DLD1 (cell line): ENCODE measurements around the gene SYT5.
"Not testable (repeated sequence)": the region's sequence is repeated elsewhere in the genome, so short reads cannot be mapped to it uniquely, and the experiment has no call there.

Experiments used
- in situ Hi-C: cut with HindIII; loops from 2 replicates; pipeline ENCODE4 v1.10.0; 2017; ENCODE audit warnings: low sequenced_read_pairs

The SYT5 gene

DNA sequence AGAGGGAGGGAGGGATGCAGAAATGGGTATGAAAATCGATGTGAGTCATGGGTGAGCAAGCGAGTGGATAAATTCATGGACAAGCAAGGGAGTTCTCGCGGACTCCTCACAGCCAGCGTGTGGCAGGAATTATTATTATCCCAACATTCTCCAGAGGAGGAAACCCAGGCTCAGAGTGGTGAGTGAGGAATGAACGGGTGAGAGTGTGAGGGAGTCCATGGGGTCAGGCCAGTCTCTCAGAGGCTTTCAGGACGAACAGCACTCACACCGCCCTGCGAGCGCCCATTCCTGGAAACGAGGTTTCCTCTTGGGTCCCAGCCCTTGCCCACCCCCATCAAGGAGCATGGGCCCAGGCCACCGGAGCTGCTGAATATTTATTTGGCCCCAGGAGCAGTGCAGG lies 7.3 kb downstream of the SYT5 start:
- in situ Hi-C loops: loop anchor here (10.0 kb wide), 2 partner anchors 122 to 452 kb away; partner anchors contain the start of gene ZNF784

GRCh38 chr19:55172318-55172717 lies 7.8 kb downstream of the SYT5 start:
- in situ Hi-C loops: loop anchor here (10.0 kb wide), 2 partner anchors 122 to 452 kb away; partner anchors contain the start of gene ZNF784

DNA sequence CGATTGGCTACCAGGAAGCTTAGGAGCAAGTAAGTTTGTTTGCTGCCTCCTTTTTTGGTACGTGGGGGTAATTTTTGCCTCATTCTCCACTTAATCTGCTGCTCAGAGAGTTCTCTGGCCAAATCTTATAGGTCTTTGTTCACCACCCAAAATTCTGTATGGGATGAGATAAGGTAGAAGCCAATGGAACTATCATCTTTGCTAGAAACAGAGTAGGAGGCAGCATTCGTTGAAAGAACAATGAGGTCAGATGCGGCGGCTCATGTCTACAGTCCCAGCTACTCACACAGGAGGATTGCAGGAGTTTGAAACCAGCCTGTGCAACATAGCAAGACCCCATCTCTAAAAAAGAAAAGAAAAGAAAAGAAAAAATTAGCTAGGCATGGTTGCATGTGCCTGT lies 8.6 kb downstream of the SYT5 start:
- in situ Hi-C loops: loop anchor here (10.0 kb wide), 2 partner anchors 123 to 453 kb away; partner anchors contain the start of gene ZNF784

DNA sequence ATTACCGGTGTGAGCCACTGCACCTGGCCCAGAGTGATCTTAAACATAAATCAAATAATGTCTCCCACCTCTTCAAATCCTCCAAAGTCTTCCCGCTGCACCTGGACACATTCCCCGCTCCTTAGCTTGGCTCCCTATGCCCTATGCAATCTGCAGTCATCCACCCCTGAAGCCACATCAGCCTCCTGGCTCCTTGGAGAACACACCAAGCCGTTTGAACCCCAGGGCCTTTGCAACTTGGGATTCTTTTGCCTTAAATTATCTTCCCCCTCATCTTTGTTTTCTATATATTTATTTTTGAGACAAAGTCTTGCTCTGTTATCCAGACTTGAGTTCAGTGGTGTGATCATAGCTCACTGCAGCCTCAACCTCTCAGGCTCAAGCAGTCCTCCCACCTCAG lies 11.0 kb downstream of the SYT5 start:
- in situ Hi-C loops: no loop called here

DNA sequence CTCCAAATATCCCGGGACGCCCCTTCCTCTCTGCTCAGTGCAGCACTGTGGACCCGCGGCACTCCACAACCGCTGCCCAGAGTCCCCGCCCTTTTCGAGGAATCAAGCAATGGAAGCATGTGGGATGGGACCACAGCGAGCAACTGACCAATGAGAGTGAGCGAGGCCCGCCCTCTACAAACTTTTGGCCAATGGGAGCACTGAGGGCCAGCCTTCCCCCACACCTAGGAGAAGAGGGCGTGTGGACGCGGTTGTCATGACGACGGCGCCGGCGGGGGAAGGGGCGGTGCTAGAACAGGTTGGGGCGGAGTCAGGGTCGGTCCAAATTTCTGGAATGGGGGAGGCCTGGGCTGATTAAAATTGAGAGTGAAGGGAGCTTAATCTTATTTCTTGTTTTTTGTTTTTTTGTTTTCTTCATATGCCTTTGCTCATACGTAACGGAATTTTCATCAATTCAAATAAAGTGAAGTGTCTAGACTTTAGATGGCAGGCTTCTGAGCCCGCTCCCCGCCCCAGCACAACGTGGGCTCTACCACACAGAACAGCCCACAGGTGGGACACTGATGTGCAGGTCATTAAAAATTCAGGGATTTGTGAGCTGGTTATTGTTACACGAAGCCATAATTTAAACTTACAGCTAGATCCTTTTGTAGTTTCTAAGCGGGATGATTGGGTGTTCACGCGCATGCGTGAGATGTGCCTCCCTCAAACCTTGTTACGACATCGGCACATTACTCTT lies 13.4 kb downstream of the SYT5 start, which contains the start of gene DNAAF3:
DNAAF3 (minus strand) TSS at position 84 of the 739 bp plus-strand sequence. CDS start 200 bp downstream, outside the sequence.
- in situ Hi-C loops: no loop called here

- in situ Hi-C loops: no loop called here
Measured at GRCh38 chr19:55165952-55166529, 14.0 kb downstream of the SYT5 start.

DNA sequence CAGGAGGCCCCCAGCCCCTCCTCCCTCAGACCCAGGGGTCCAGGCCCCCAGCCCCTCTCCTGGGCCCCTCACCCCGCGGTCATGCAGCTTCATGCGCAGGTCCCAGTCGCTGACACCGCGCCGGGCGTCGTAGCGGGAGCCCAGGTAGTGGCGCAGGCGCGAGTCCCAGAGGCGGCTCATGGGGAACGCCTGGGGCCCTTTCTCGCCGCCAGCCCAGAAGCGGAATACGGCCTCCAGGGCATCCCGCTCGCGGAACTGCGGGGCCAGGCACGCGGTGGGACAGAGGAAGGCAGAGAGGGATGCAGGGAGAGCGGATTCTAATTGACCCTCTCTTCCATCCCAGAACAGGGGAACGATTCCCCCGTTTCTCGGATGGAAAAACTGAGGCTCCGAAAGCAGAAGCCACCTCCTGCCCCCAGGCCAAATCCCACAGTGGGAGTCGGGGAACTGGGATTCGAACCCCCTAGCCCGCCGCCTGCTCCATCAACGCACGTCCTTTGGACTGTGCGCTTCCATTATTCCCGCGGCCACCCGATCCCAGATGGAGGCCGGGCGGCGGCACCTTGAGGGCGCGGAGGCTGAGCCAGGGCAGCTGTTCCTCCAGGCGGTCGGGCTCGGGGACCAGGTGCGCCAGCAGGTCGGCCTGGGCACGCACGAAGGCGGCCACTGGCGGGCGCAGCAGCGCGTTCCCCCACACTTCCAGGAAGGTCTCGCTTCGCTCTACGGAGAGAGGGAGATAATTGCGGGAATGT lies 18.3 kb downstream of the SYT5 start:
- in situ Hi-C loops: no loop called here

- in situ Hi-C loops: no loop called here
Measured at GRCh38 chr19:55160986-55161365, 19.1 kb downstream of the SYT5 start.

GRCh38 chr19:55160128-55160985 lies 19.7 kb downstream of the SYT5 start:
- in situ Hi-C loops: no loop called here

DNA sequence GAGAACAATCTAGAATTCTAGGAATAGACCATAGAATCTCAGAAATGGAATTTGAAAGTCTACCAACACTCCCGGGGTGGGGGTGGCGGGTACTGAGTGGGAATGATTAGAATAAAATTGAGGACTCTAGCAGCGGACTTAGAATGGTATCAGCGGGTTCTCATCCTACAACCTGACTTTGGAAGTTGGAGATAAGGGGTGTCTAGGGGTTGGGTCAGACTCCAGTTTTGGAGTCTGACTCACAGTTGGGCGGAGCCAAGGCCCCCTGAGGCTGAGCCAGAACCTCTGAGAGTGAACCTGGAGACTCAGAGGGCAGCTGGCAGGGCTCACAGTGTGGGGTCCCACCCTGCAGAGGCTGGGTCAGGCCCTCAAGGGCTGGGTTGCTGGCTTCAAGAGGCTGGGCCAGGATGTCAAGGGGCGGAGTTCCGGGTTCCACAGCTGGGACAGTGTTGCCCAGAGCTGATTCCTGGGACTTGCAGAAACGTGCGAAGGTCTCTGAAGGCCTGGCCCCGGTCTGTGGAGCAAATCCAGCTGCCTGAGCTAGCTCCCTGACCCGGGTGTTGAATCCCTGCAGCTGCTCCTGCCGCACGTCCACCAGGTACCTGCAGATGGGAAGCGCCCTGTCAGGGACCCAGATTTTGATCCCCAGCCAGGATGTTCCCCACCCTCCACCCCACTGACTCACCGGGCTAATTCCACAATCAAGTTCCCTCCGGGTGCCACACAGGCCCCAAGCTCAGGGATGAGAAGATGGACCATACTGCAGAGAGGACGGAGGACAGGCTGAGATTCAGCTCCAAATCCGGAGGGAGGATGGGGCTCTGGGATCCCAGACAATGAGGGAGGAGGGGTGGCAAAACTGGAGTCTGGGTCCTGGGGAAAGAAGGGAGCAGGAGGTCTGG lies 21.0 kb downstream of the SYT5 start:
- in situ Hi-C loops: no loop called here

GRCh38 chr19:55158423-55158822 lies 21.7 kb downstream of the SYT5 start:
- in situ Hi-C loops: no loop called here

GRCh38 chr19:55157064-55157908 lies 22.8 kb downstream of the SYT5 start, which contains the start of gene TNNI3:
Gene TNNI3, minus strand, starts transcription at chr19:55157732. Its CDS starts 143 bp downstream, at chr19:55157589.
- in situ Hi-C loops: no loop called here

- in situ Hi-C loops: no loop called here
Measured at GRCh38 chr19:55156202-55157063, 23.7 kb downstream of the SYT5 start.

- in situ Hi-C loops: not testable (repeated sequence)
Measured at GRCh38 chr19:55155784-55156183, 24.3 kb downstream of the SYT5 start.

GRCh38 chr19:55153652-55154264 lies 26.3 kb downstream of the SYT5 start:
- in situ Hi-C loops: no loop called here

GRCh38 chr19:55152017-55152416 lies 28.1 kb downstream of the SYT5 start:
- in situ Hi-C loops: no loop called here
